ENCODE results near the gene NCKAP5. TPM values are rescaled to one million over a fixed set of nuclear protein-coding genes. Genes with fewer than 3 reads are reported as not detected.

Gene NCKAP5
- total RNA-seq, 1 experiment from 2014 or later, result not detected

DNA sequence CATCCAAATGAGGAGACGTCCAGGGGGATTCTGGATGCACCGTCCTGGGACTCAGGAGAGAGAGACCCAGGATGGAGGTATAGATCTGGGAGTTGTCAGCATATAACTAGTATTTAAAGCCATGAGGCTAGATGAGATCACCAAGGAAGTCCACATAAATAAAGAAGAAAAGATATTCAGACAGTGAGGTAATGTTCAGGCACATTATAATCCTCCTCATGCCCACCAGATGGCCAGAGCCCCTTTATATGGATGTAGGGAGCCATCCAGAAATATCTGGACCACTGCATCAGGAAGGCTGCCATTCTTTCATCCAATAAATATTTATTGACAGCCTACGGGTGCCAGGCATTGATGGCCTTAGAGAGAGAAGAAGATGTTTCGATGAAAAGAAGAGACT lies 21.2 kb upstream of the NCKAP5 start:
- no peaks in the 10 kb centered on the region for H3K27me3 ChIP-seq
- H3K4me3 ChIP-seq, result no peak overlapping the region
- H3K36me3 ChIP-seq, result no peaks in the 10 kb centered on the region
- H3K27ac ChIP-seq, result no peak overlapping the region
- H3K9me3 ChIP-seq (replicated peaks), result no peaks in the 10 kb centered on the region; the same call in 1 of the 2 replicates
- DNase-seq, result no peak
- H3K4me1 ChIP-seq, result no peaks in the 10 kb centered on the region

DNA sequence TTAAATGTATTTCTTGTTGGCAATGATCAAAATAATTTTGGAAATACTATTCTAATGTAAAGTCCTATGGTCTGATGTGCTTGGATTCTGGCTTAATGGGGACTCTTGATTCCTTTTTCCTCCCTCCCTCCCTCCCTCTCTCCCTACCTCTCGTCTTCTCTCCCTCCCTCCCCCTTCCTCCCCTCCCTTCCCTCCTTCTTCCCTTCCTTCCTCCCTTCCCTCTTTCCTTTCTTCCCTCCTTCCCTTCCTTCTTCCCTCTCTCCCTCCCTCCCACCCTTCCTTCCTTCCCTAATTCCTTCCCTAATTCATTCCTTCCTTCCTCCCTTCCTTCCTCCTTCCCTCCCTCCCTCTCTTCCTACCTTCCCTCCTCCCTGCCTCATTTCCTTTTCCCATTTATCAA lies 19.9 kb upstream of the NCKAP5 start:
- Histone ChIP-seq H3K9me3 (replicated peaks) (no peaks in the 10 kb centered on the region; the same call in 1 of the 2 replicates), H3K36me3 (no peaks in the 10 kb centered on the region), H3K4me1 (no peaks in the 10 kb centered on the region), H3K27ac (no peak overlapping the region), H3K4me3 (no peak overlapping the region), H3K27me3 (no peaks in the 10 kb centered on the region)
- no peak for DNase-seq

DNA sequence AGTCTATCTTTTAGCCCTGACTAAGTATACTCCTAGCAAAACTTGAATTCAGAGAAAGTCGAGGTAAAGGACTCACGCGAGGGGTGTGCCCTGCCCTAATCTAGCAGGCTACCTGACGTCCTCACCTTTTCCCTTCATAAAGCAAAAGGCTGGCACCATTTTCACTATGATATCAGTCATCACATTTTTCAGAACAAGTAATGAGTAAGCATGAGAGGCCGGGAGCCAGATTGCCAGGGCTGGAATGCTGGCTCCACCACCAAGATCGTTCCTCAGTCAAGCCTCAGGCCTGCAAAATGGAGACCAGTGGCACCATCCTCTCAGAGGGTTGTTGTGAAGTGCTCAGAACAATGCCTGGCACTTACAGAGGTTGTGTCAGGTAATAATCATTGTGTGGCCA lies 18.7 kb upstream of the NCKAP5 start:
- no peak for DNase-seq
- H3K4me3 ChIP-seq, result no peak overlapping the region
- no peaks in the 10 kb centered on the region for H3K27me3 ChIP-seq
- no peak overlapping the region for H3K27ac ChIP-seq
- H3K9me3 ChIP-seq (replicated peaks), result no peaks in the 10 kb centered on the region; the same call in 1 of the 2 replicates
- no peaks in the 10 kb centered on the region for H3K4me1 ChIP-seq
- no peaks in the 10 kb centered on the region for H3K36me3 ChIP-seq

DNA sequence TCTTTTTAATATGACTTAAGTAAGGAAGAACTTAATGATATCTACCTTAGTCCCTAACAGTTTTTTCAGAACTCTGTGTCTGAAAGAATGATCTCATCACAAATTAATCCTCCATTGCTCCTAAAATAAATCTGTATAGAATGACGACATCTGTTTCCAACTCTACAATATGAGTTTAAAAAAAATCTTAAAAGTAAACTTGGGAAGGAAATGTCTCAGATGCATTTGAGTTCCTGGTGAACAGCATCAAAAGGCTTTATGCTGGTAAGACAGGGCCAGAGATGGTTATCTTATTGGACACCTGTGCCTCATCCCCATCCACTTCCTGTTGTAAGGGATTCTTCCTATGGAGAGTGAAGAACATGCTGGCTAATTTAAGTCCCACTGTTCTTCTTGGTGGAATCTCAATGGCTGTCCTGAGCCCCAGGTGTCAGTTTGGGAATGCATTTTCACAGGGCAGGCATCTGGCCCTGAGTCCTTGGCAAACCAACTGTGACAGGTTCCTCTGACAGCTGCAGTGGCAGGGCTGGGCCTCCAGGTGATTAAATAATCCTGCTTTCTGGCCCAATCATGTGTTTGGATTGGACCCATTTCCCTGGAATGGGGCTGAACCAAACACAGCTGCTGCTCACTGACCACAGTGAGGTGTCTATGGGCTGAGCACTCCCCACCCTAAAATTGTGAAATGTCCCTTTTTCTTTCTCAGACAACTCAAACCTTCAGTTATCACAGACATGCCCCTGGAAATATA lies 12.9 kb upstream of the NCKAP5 start:
- H3K36me3 ChIP-seq, result no peaks in the 10 kb centered on the region
- H3K4me1 ChIP-seq, result no peaks in the 10 kb centered on the region
- no peaks in the 10 kb centered on the region for H3K9me3 ChIP-seq (replicated peaks)
- no peak for DNase-seq
- no peaks in the 10 kb centered on the region; the same call in 1 of the 2 replicates for H3K27me3 ChIP-seq
- no peak overlapping the region for H3K4me3 ChIP-seq
- H3K27ac ChIP-seq, result no peak overlapping the region

DNA sequence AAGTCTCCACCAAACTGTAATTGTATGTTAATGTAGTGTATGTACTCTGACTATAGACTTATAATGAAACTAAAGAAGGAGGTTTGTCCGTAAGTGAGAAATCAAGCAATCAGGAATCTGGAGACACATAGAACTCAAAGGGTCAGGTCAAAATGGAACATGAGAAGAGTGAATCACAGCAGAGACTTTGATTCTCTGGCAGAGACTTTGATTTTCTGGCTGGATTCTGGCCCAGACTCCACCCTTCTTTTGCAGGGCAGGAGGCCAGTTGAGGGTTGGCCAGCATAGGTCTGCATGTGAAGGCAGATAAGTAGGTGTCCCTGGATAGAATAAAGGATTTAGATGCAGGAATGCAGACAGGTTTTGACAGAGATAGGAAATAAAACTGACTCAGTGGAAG lies 11.0 kb upstream of the NCKAP5 start:
- no peak for DNase-seq
- no peak overlapping the region for H3K27ac ChIP-seq
- no peaks in the 10 kb centered on the region; the same call in 1 of the 2 replicates for H3K27me3 ChIP-seq
- H3K4me3 ChIP-seq, result no peak overlapping the region
- no peaks in the 10 kb centered on the region for H3K36me3 ChIP-seq
- H3K9me3 ChIP-seq (replicated peaks), result no peaks in the 10 kb centered on the region
- H3K4me1 ChIP-seq, result no peaks in the 10 kb centered on the region

DNA sequence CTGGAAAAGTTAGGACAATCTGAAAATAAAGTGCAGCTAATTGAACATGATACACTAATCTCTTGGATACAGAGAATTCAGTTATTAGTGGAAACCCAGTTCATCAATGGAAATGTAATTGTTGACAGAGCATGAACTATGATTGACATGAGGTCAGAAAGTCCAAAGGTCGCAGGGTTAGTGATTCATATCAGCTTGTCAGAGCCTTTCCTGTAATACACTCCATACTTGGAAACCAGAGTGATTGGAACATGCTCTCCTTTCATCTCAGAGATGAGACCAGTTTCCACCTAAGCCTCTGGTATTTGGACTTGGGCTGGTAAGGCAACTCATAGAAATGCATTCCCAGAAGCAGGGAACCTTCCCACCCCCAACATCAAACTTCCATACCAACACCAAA lies 8.5 kb upstream of the NCKAP5 start:
- Histone ChIP-seq H3K4me1 (no peaks in the 10 kb centered on the region), H3K36me3 (no peaks in the 10 kb centered on the region), H3K4me3 (no peak overlapping the region), H3K9me3 (replicated peaks) (no peaks in the 10 kb centered on the region), H3K27ac (no peak overlapping the region), H3K27me3 (no peaks in the 10 kb centered on the region; the same call in 1 of the 2 replicates)
- DNase-seq, result no peak

DNA sequence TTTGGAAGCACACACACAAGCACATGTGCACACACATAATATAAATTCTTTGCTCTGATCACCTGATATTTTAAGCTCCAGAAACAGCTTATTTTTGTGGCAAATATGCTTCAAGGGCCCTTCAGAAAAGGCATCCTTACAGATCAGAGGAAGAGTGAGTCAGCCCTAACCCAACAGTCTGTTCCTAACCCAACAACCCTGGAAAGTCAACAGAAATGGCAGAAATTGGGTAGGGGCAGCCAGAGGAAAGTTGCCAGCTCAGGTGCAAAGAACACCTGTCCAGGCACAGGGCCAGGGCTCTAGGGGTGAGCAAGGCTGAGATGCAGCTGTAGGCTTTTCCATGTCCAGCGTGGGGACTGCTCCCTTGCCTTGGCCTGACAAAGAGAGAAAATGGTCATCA lies 6.4 kb upstream of the NCKAP5 start:
- H3K9me3 ChIP-seq (replicated peaks), result no peaks in the 10 kb centered on the region
- no peak overlapping the region for H3K4me3 ChIP-seq
- H3K4me1 ChIP-seq, result no peaks in the 10 kb centered on the region
- DNase-seq, result no peak
- H3K27ac ChIP-seq, result no peak overlapping the region
- H3K27me3 ChIP-seq, result no peaks in the 10 kb centered on the region; the same call in 1 of the 2 replicates
- no peaks in the 10 kb centered on the region for H3K36me3 ChIP-seq

DNA sequence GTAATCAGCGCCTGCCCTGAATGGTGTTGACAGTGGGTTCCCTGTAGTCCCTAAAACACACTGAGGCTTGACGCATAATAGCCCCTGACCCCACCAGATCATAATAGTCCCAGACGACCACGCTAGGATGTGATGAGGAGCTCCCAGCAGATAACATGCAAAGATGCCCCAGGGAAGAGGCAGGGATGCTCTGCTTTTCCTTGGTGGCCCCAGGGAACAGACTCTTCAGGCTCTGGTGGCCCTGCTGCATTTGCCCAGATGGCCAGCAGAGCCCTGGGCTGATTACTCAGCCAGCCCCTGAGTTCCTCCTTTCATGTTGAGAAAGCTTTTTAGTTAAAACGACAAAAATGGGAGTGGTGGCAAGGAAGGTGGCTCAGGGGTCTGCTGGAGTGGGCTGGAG lies 5.9 kb upstream of the NCKAP5 start:
- H3K27me3 ChIP-seq, result no peaks in the 10 kb centered on the region; the same call in 1 of the 2 replicates
- no peak for DNase-seq
- no peaks in the 10 kb centered on the region for H3K4me1 ChIP-seq
- no peak overlapping the region for H3K4me3 ChIP-seq
- no peaks in the 10 kb centered on the region for H3K36me3 ChIP-seq
- H3K9me3 ChIP-seq (replicated peaks), result no peaks in the 10 kb centered on the region
- no peak overlapping the region for H3K27ac ChIP-seq

DNA sequence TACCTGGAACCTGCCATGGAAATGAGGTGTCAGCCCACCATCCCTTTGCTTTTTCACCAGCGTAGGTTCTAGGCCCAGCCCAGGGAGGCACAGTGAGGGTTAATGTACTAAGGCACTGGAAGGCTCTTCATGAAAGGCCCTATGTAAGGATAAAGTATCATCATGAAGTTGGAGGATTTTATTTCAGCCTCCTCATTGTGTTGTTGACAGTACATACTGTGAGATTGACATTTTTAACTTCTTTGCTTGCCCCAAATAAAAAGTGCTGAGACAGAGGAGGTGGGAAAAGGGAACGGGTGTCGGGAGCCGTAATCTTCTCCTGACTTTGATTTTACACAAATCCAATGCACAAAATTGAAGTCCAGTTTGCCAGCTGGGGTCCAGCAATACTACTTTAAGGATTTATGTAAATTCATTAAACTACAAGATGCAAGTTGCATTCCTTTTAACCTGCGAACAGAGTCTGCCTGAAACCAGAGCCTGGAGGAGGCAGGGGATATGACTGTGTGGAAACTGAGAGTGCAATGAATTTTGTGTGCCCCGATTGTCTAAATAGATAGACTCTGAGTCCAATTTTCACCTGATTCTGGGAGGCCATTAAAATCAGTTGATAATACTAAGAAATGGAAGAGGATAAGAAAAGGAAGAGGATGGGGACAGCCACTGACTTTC lies 5.4 kb upstream of the NCKAP5 start:
- no peak overlapping the region for H3K4me3 ChIP-seq
- H3K27me3 ChIP-seq, result peaks cover 2% of the 10 kb centered on the region; the same call in 1 of the 2 replicates
- no peaks in the 10 kb centered on the region for H3K9me3 ChIP-seq (replicated peaks)
- no peaks in the 10 kb centered on the region for H3K4me1 ChIP-seq
- no peak overlapping the region for H3K27ac ChIP-seq
- H3K36me3 ChIP-seq, result no peaks in the 10 kb centered on the region
- no peak for DNase-seq

DNA sequence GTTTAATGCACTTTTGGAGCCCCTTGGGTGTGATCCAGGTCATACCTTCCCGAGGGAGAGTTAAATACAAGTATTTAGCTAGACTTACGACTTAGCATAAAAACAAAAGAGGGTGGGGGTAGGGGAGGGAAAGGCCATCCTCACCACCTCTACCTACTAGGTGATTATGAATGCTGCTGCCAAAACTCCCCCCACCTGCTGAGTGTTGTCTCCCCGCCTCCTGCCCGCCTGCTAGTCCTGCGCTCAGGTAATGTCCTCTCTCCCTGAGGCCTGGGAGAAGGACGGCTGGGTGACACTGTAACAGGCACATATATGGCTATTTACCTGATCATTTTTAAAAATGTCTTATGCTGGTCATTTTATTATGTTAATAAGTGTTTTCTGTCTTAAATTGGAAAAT lies 3.0 kb upstream of the NCKAP5 start:
- Histone ChIP-seq H3K27ac (no peak overlapping the region), H3K9me3 (replicated peaks) (no peaks in the 10 kb centered on the region), H3K36me3 (no peaks in the 10 kb centered on the region), H3K4me1 (no peaks in the 10 kb centered on the region), H3K27me3 (peaks cover 4% of the 10 kb centered on the region), H3K4me3 (no peak overlapping the region)
- DNase-seq, result no peak

DNA sequence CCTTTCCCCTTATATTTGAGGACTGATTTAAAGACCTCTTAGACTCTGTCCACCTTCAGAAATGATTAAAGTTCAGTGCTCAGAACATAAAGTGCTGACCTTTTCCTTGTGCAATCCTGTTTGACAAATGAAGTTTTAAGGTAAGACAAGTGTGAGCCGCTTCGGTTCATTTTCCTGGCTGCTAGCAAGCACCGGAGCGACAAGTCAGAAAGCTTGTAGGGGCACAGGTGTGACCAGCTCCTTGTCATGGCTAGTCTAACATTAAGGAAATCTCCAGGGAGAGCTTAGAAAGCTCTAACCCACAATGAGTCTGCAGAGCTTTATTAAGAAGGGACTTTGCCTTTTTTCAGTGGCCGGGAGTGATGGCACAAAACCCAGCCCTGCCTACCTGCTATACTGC lies 2.3 kb upstream of the NCKAP5 start:
- H3K36me3 ChIP-seq, result no peaks in the 10 kb centered on the region
- no peaks in the 10 kb centered on the region for H3K9me3 ChIP-seq (replicated peaks)
- no peak overlapping the region for H3K27ac ChIP-seq
- H3K4me3 ChIP-seq, result no peak overlapping the region
- peaks cover 4% of the 10 kb centered on the region for H3K27me3 ChIP-seq
- DNase-seq, result no peak
- H3K4me1 ChIP-seq, result no peaks in the 10 kb centered on the region

DNA sequence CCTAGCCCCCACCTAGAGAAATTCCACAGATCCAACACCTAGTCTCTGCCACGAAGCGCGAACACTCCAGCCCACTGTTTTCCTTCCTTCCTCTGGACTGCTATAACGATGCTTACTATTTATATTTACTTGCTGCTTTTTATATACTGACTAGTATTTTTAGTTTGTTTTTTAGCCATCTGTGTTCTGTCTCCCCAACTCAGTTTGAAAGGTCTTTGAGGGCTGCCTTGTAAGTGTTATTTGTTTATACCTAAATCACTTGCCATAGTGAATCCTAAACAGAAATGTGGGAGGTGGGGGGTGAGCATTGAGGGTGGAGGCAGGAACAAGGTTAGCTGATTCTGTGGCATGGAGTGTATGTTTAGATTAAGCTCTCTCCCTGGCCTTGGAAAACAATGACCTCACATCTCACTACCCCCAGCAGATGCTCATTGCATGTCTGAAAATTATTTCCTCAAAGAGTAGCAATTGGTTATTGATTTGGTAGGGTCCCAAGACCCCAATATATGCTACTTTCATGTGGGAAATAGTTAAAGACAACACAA lies 1.1 kb upstream of the NCKAP5 start:
- DNase-seq, result no peak
- no peaks in the 10 kb centered on the region for H3K4me1 ChIP-seq
- H3K9me3 ChIP-seq (replicated peaks), result no peaks in the 10 kb centered on the region
- H3K27ac ChIP-seq, result no peak overlapping the region
- no peaks in the 10 kb centered on the region for H3K36me3 ChIP-seq
- H3K27me3 ChIP-seq, result peaks cover 4% of the 10 kb centered on the region
- H3K4me3 ChIP-seq, result no peak overlapping the region

DNA sequence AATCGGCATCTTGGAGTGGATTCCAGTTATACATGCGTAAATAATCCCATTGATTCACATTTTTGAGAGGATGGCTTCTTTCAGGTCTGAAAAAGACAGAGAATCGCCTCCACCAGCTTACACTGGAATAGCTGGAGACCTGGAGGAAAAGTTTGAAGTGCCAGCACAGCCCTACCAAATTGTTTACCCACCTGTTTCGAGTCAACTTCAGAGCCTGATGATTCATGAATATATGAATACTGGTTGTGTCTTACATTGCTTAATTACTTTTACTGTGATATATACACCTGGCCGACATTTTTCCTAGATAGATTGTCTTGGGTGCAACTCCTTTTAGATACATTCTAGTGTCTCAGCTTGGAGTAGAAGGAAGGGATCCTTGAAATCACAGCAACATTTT lies 335 bp upstream of the NCKAP5 start:
- Histone ChIP-seq H3K4me3 (no peak overlapping the region), H3K9me3 (replicated peaks) (no peaks in the 10 kb centered on the region), H3K27ac (no peak overlapping the region), H3K27me3 (peaks cover 4% of the 10 kb centered on the region), H3K4me1 (no peaks in the 10 kb centered on the region), H3K36me3 (no peaks in the 10 kb centered on the region)
- DNase-seq, result no peak

DNA sequence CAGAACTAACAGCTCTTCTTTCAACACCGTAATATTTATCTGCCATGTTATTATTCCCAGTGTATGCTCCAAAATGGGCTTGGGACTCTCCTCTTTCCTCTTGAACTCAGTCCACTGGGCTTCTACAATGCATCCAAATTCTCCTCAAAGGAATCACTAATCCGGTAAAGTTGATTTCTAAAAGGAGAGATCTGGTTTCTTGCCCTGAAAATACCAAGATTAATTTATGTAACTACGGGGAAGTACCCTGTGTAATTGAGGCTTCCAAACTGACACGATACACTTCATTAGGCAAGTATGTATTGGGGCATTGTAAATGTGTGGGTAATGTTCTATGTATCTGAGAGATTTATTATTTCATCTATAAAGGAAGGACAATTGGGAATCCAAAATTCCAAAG lies 5.7 kb downstream of the NCKAP5 start:
- Histone ChIP-seq H3K4me3 (no peak overlapping the region), H3K36me3 (no peaks in the 10 kb centered on the region), H3K27ac (no peak overlapping the region), H3K9me3 (replicated peaks) (no peaks in the 10 kb centered on the region), H3K4me1 (no peaks in the 10 kb centered on the region), H3K27me3 (no peaks in the 10 kb centered on the region; the same call in 1 of the 2 replicates)
- no peak for DNase-seq

DNA sequence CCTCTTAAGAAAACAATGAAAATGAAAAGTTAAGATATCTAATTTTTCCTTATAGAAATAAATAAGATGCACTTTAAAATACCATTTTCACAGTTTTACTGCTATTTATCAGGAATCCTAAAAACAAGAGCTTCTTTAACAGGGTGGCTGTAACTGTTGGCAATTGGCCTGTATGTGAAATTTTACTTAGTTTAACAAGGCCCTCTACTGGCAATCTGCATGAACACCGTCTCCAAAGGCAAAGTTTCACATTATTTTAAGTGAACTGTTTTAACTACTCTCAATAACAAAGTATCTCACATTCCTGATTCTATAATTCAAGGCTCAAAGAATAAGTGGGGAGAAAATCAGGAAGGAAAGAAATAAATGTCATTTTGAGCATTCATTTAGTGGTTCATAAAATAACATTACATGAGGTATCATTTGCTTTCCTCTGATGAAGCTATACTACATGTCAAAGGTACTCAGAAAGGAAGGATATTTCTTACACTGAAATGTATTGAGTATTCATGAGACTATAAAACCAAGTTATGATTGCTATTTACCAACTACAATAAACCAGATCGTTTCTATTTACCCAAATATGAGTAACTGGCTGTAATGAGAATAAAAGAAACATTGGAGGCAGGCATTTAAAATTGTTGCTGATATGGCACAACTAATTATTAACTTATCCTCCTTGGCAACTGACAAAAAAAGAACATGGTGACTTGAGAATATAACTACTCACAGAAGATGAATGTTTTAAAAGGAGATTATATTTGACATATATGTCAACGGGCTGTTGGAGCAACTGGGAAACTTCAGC lies 7.0 kb downstream of the NCKAP5 start:
- no peaks in the 10 kb centered on the region for H3K9me3 ChIP-seq (replicated peaks)
- H3K27ac ChIP-seq, result no peak overlapping the region
- no peak overlapping the region for H3K4me3 ChIP-seq
- peak in 1 of 2 experiments; percentile 36 for DNase-seq
- no peaks in the 10 kb centered on the region for H3K4me1 ChIP-seq
- H3K27me3 ChIP-seq, result no peaks in the 10 kb centered on the region
- H3K36me3 ChIP-seq, result no peaks in the 10 kb centered on the region

All from SJCRH30 (cell line).